GM12878 (cell line): ENCODE measurements around the gene ETHE1.

Source experiments
- CHD2 ChIP-seq: IDR thresholded peaks from 2 replicates; pipeline ENCODE4 v1.6.1; 2011; ENCODE audit warnings: low read depth, low read length, improper control_type of control experiment, borderline replicate concordance
- EZH2 ChIP-seq: IDR thresholded peaks from 2 replicates; pipeline ENCODE4 v1.6.1; 2012; ENCODE audit warnings: low read depth, mild to moderate bottlenecking, control low read depth, inconsistent platforms, low read length, borderline replicate concordance; ENCODE audit not compliant: control insufficient read depth
- GABPA ChIP-seq: IDR thresholded peaks from 2 replicates; pipeline ENCODE4 v1.6.1; 2014; ENCODE audit warnings: antibody characterized with exemption, low read depth, mild to moderate bottlenecking, inconsistent platforms
- MXI1 ChIP-seq: fragments of 150-350 bp; IDR thresholded peaks from 2 replicates; pipeline ENCODE4 v1.6.1; 2011; ENCODE audit warnings: low read depth, mild to moderate bottlenecking, inconsistent platforms, low read length, improper control_type of control experiment
- MYC ChIP-seq: IDR thresholded peaks from 2 replicates; pipeline ENCODE4 v1.6.1; 2011; ENCODE audit warnings: mild to moderate bottlenecking, low read length, moderate library complexity, inconsistent platforms; ENCODE audit not compliant: insufficient read depth, insufficient replicate concordance, insufficient read length, severe bottlenecking
- RFX5 ChIP-seq: IDR thresholded peaks from 2 replicates; pipeline ENCODE4 v1.6.1; 2011; ENCODE audit warnings: low read depth, low read length, improper control_type of control experiment
- TF ChIP-seq, protein P1 (sequence below): IDR thresholded peaks from 2 replicates; pipeline ENCODE4 v1.6.1; 2012; ENCODE audit warnings: mild to moderate bottlenecking, low read depth, low read length
- TF ChIP-seq, protein P2 (sequence below): IDR thresholded peaks from 2 replicates; pipeline ENCODE4 v1.6.1; 2011; ENCODE audit warnings: low read depth, mild to moderate bottlenecking, low read length, moderate library complexity, borderline replicate concordance; ENCODE audit errors: extremely low read depth

DNA sequence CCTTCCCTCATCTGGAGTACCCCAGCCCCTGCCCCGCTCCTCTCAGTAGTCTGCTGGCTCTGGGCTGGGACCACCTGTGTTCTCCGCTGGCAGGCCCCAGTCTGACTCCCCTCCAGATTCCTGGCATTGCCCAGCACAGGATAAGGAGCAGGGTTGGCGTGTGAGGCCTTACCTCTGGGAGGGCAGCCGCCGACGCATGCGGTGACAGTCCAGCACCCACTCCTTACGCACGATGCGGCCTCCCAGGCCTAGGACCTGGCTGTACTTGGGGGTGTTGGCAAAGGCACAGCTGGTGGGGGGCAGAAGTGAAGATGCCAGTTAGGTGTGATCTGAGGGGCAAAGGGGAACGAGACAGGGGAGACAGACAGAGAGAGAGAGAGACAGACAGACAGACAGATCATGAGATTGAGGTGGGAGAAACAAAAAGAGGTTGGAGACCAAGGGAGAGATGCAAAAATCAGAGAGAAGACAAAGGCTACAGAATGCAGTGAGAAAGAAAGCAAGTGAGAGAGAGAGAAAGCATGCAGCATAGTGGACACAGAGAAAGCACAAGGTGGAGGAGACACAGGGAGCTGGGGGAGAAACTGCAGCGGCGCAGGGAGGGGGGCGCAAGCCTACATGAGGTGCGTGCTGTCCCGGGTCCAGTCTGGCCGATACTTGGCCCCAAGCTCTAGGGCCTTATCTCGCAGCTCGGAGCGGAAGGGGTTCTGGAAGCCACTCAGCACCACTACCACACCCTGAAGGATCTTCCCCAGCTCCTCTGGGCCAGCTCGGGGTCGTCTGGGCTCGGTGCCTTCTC is 24.6 kb upstream of the ETHE1 start:
- TF ChIP-seq EZH2, result no peak
- no peak for TF ChIP-seq GABPA
- TF ChIP-seq MXI1, result no peak
- no peak for TF ChIP-seq MYC
- TF ChIP-seq RFX5, result no peak
- TF ChIP-seq, protein P1, sequence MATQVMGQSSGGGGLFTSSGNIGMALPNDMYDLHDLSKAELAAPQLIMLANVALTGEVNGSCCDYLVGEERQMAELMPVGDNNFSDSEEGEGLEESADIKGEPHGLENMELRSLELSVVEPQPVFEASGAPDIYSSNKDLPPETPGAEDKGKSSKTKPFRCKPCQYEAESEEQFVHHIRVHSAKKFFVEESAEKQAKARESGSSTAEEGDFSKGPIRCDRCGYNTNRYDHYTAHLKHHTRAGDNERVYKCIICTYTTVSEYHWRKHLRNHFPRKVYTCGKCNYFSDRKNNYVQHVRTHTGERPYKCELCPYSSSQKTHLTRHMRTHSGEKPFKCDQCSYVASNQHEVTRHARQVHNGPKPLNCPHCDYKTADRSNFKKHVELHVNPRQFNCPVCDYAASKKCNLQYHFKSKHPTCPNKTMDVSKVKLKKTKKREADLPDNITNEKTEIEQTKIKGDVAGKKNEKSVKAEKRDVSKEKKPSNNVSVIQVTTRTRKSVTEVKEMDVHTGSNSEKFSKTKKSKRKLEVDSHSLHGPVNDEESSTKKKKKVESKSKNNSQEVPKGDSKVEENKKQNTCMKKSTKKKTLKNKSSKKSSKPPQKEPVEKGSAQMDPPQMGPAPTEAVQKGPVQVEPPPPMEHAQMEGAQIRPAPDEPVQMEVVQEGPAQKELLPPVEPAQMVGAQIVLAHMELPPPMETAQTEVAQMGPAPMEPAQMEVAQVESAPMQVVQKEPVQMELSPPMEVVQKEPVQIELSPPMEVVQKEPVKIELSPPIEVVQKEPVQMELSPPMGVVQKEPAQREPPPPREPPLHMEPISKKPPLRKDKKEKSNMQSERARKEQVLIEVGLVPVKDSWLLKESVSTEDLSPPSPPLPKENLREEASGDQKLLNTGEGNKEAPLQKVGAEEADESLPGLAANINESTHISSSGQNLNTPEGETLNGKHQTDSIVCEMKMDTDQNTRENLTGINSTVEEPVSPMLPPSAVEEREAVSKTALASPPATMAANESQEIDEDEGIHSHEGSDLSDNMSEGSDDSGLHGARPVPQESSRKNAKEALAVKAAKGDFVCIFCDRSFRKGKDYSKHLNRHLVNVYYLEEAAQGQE, result no peak
- no peak for TF ChIP-seq CHD2
- TF ChIP-seq, protein P2, sequence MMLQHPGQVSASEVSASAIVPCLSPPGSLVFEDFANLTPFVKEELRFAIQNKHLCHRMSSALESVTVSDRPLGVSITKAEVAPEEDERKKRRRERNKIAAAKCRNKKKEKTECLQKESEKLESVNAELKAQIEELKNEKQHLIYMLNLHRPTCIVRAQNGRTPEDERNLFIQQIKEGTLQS, result no peak
